Epithelial cell of prostate (primary cell): ENCODE results near the gene GART.

Source experiments
- DNase-seq: peaks from one replicate; pipeline ENCODE4 v3.0.0-alpha.2; 2011; ENCODE audit warnings: low read depth, low spot score
- H3K27ac ChIP-seq: fragments of 450-650 bp; 2 replicates; pipeline ENCODE4 v1.5.1; 2017; ENCODE audit warnings: mild to moderate bottlenecking

The GART gene

GRCh38 chr21:33554982-33555344 lies 13.0 kb upstream of the GART start:
- no peak for DNase-seq
- no peak overlapping the region for H3K27ac ChIP-seq

GRCh38 chr21:33554236-33554981 lies 12.5 kb upstream of the GART start:
- no peak for DNase-seq
- no peak overlapping the region for H3K27ac ChIP-seq

GRCh38 chr21:33552999-33553598 lies 11.2 kb upstream of the GART start:
- DNase-seq, result no peak
- H3K27ac ChIP-seq, result no peak overlapping the region

GRCh38 chr21:33552093-33552998 lies 10.4 kb upstream of the GART start:
- H3K27ac ChIP-seq, result no peak overlapping the region
- DNase-seq, result no peak

GRCh38 chr21:33551664-33552063 lies 9.7 kb upstream of the GART start:
- DNase-seq, result no peak
- no peak overlapping the region for H3K27ac ChIP-seq

- no peak overlapping the region for H3K27ac ChIP-seq
- no peak for DNase-seq
Measured at GRCh38 chr21:33550772-33551660, 9.1 kb upstream of the GART start.

GRCh38 chr21:33549848-33550771 lies 8.2 kb upstream of the GART start:
- H3K27ac ChIP-seq, result no peak overlapping the region
- DNase-seq, result no peak

- H3K27ac ChIP-seq, result no peak overlapping the region
- DNase-seq, result no peak
Measured at GRCh38 chr21:33546086-33546485, 4.2 kb upstream of the GART start.

- no peak overlapping the region for H3K27ac ChIP-seq
- no peak for DNase-seq
Measured at GRCh38 chr21:33544451-33545195, 2.7 kb upstream of the GART start.

- H3K27ac ChIP-seq, result peak overlapping the region; percentile 97
- DNase-seq, result no peak
Measured at GRCh38 chr21:33543505-33544129, 1.7 kb upstream of the GART start.

- peak; percentile 96 for DNase-seq
- H3K27ac ChIP-seq, result peak within 1 kb of the TSS; percentile 97
Measured at GRCh38 chr21:33542640-33543504, 955 bp upstream of the GART start, which contains the start of gene SON. Gene SON (plus strand): TSS chr21:33543038. CDS start chr21:33543093, 55 bp downstream.

- H3K27ac ChIP-seq, result peak overlapping the region; percentile 97
- DNase-seq, result no peak
Measured at GRCh38 chr21:33541105-33541711, 709 bp downstream of the GART start.

- H3K27ac ChIP-seq, result peak overlapping the region; percentile 97
- no peak for DNase-seq
Measured at GRCh38 chr21:33540711-33541104, 1.2 kb downstream of the GART start.

GRCh38 chr21:33539616-33540015 lies 2.3 kb downstream of the GART start:
- H3K27ac ChIP-seq, result no peak overlapping the region
- no peak for DNase-seq

GRCh38 chr21:33537212-33537611 lies 4.7 kb downstream of the GART start:
- no peak for DNase-seq
- H3K27ac ChIP-seq, result no peak overlapping the region

GRCh38 chr21:33531007-33531406 lies 10.9 kb downstream of the GART start:
- no peak for DNase-seq
- no peak overlapping the region for H3K27ac ChIP-seq

GRCh38 chr21:33522953-33523349 lies 19.0 kb downstream of the GART start:
- DNase-seq, result no peak
- no peak overlapping the region for H3K27ac ChIP-seq
